CD4-positive, alpha-beta memory T cell (primary cell): ENCODE results near the gene ACTRT2. TPM values are rescaled to one million over a fixed set of nuclear protein-coding genes. Genes with fewer than 3 reads are reported as not detected.

Source experiments
- CTCF ChIA-PET: fragments of 350-600 bp; sonication (Branson Sonifier 250); formaldehyde crosslinking; loops from one replicate; lab custom pipeline; 2021; ENCODE audit warnings: inconsistent platforms; ENCODE audit not compliant: partially characterized antibody; lab: Charles Lee
- POLR2A ChIA-PET: fragments of 350-600 bp; sonication (Branson Sonifier 250); formaldehyde crosslinking; loops from one replicate; lab custom pipeline; 2021; ENCODE audit not compliant: partially characterized antibody; lab: Charles Lee
- DNase-seq, 5 donors: peaks; one replicate each; pipeline versions ENCODE4 v3.0.0 to v3.0.0-alpha.2; 2020 to 2022; ENCODE audit warnings: mixed read lengths in 1 of 5
- H3K27ac ChIP-seq: one replicate; pipeline ENCODE4 v1.7.0; 2013; ENCODE audit warnings: low read depth, low read length
- H3K27me3 ChIP-seq: 2 replicates; pipeline ENCODE4 v1.7.0; 2013; ENCODE audit warnings: mild to moderate bottlenecking, low read length, moderate library complexity; ENCODE audit not compliant: insufficient read depth
- H3K36me3 ChIP-seq: 2 replicates; pipeline ENCODE4 v1.7.0; 2013; ENCODE audit warnings: mild to moderate bottlenecking, low read length, moderate library complexity; ENCODE audit not compliant: insufficient read depth
- H3K4me1 ChIP-seq: 2 replicates; pipeline ENCODE4 v1.7.0; 2013; ENCODE audit warnings: mild to moderate bottlenecking, low read length, moderate library complexity; ENCODE audit not compliant: insufficient read depth
- H3K4me3 ChIP-seq, 2 donors: one replicate each; pipeline ENCODE4 v1.7.0; 2013; ENCODE audit warnings: low read length in 2 of 2, mild to moderate bottlenecking in 1 of 2
- H3K9me3 ChIP-seq, 2 donors: one replicate each; pipeline ENCODE4 v1.7.0; 2013; ENCODE audit warnings: low read length in 2 of 2, control low read depth in 1 of 2; ENCODE audit not compliant: control insufficient read depth in 1 of 2
- H3K27ac Mint-ChIP-seq, 7 donors: one replicate each; pipeline ENCODE4 v1.8.0; 2020 to 2021; ENCODE audit warnings: mixed read lengths in 7 of 7, mild to moderate bottlenecking in 6 of 7, inconsistent platforms in 3 of 7, moderate library complexity in 3 of 7
- H3K27me3 Mint-ChIP-seq, 2 donors: one replicate each; pipeline ENCODE4 v1.8.0; 2020 to 2021; ENCODE audit warnings: mixed read lengths in 2 of 2
- H3K36me3 Mint-ChIP-seq, 2 donors: one replicate each; pipeline ENCODE4 v1.8.0; 2020 to 2021; ENCODE audit warnings: mixed read lengths in 2 of 2, inconsistent platforms in 1 of 2, mild to moderate bottlenecking in 1 of 2
- H3K4me1 Mint-ChIP-seq, 4 donors: one replicate each; pipeline ENCODE4 v1.8.0; 2020 to 2021; ENCODE audit warnings: mixed read lengths in 4 of 4, mild to moderate bottlenecking in 1 of 4
- H3K4me3 Mint-ChIP-seq, 8 donors: one replicate each; pipeline ENCODE4 v1.8.0; 2020 to 2021; ENCODE audit warnings: mixed read lengths in 8 of 8, mild to moderate bottlenecking in 7 of 8, moderate library complexity in 6 of 8, inconsistent platforms in 3 of 8
- H3K9me3 Mint-ChIP-seq, 8 donors: one replicate each; pipeline ENCODE4 v1.8.0; 2020 to 2021; ENCODE audit warnings: mixed read lengths in 8 of 8, mild to moderate bottlenecking in 5 of 8, inconsistent platforms in 3 of 8, moderate library complexity in 1 of 8
- intact Hi-C: fragments of 100-400 bp; cut with micrococcal nuclease; formaldehyde crosslinking; loops from one replicate; pipeline ENCODE4 v1.15.1; 2023
- polyA plus RNA-seq, 2 donors: library from polyadenylated mRNA; unstranded; fragments of 300-500 nt; fragmentation: Illumina TruSeq; gene quantifications; one replicate each; pipeline ENCODE4 v1.2.3, GENCODE V29; 2021
- total RNA-seq, 2 experiments: library from RNA; stranded (reverse); gene quantifications; one replicate each; pipeline ENCODE4 v1.2.3, GENCODE V29; 2021

The ACTRT2 gene
- total and polyA plus RNA-seq, 4 experiments from 2014 or later: not detected

GRCh38 chr1:3056641-3057040, 35.4 kb downstream of the ACTRT2 start:
- H3K27me3 Mint-ChIP-seq: peaks cover 6 to 12% of the 10 kb centered on the region in 2 donors
- H3K36me3 Mint-ChIP-seq: no peaks in the 10 kb centered on the region
- no peak for DNase-seq
- ChIA-PET CTCF (no interaction called here), POLR2A (no interaction called here)
- H3K4me3 ChIP-seq: no peak overlapping the region
- H3K9me3 Mint-ChIP-seq: peaks cover 0 to 5% (median 2%) of the 10 kb centered on the region in 8 donors
- intact Hi-C loops: no loop called here
- H3K27ac ChIP-seq: no peak overlapping the region
- H3K9me3 ChIP-seq: no peaks in the 10 kb centered on the region
- no peaks in the 10 kb centered on the region for H3K27me3 ChIP-seq
- H3K36me3 ChIP-seq: no peaks in the 10 kb centered on the region
- peaks cover 0 to 2% (median under 1%) of the 10 kb centered on the region in 4 donors for H3K4me1 Mint-ChIP-seq
- no peak overlapping the region for H3K27ac Mint-ChIP-seq
- no peaks in the 10 kb centered on the region for H3K4me1 ChIP-seq
- H3K4me3 Mint-ChIP-seq: no peak overlapping the region

GRCh38 chr1:3058263-3059030, 37.2 kb downstream of the ACTRT2 start:
- POLR2A ChIA-PET: no interaction called here
- no peak for DNase-seq
- intact Hi-C loops: no loop called here
- CTCF ChIA-PET: no interaction called here
- Mint-ChIP-seq H3K27ac (no peak overlapping the region), H3K4me3 (no peak overlapping the region), H3K36me3 (no peaks in the 10 kb centered on the region), H3K4me1 (no peaks in the 10 kb centered on the region), H3K9me3 (no peaks in the 10 kb centered on the region), H3K27me3 (peaks cover 1 to 2% of the 10 kb centered on the region in 2 donors)
- no peaks in the 10 kb centered on the region for H3K9me3 ChIP-seq
- no peak overlapping the region for H3K27ac ChIP-seq
- H3K27me3 ChIP-seq: no peaks in the 10 kb centered on the region
- no peaks in the 10 kb centered on the region for H3K4me1 ChIP-seq
- no peak overlapping the region for H3K4me3 ChIP-seq
- no peaks in the 10 kb centered on the region for H3K36me3 ChIP-seq

- Mint-ChIP-seq H3K27ac (no peak overlapping the region), H3K36me3 (no peaks in the 10 kb centered on the region), H3K4me3 (no peak overlapping the region), H3K4me1 (no peaks in the 10 kb centered on the region), H3K9me3 (no peaks in the 10 kb centered on the region), H3K27me3 (peaks cover 0 to 2% of the 10 kb centered on the region in 2 donors)
- intact Hi-C loops: no loop called here
- H3K4me1 ChIP-seq: no peaks in the 10 kb centered on the region
- no peaks in the 10 kb centered on the region for H3K36me3 ChIP-seq
- no peaks in the 10 kb centered on the region for H3K27me3 ChIP-seq
- H3K4me3 ChIP-seq: no peak overlapping the region
- no peak for DNase-seq
- ChIA-PET CTCF (no interaction called here), POLR2A (no interaction called here)
- H3K27ac ChIP-seq: no peak overlapping the region
- no peaks in the 10 kb centered on the region for H3K9me3 ChIP-seq
These were observed 38.9 kb downstream of the ACTRT2 start for GRCh38 chr1:3060127-3060526.

- H3K4me1 ChIP-seq: no peaks in the 10 kb centered on the region
- Mint-ChIP-seq H3K9me3 (no peaks in the 10 kb centered on the region), H3K4me3 (no peak overlapping the region), H3K27me3 (peaks cover 0 to 4% of the 10 kb centered on the region in 2 donors), H3K4me1 (no peaks in the 10 kb centered on the region), H3K36me3 (no peaks in the 10 kb centered on the region), H3K27ac (no peak overlapping the region)
- no peak overlapping the region for H3K27ac ChIP-seq
- ChIA-PET POLR2A (no interaction called here), CTCF (no interaction called here)
- H3K36me3 ChIP-seq: no peaks in the 10 kb centered on the region
- DNase-seq: no peak
- H3K4me3 ChIP-seq: no peak overlapping the region
- H3K27me3 ChIP-seq: no peaks in the 10 kb centered on the region
- H3K9me3 ChIP-seq: no peaks in the 10 kb centered on the region
- intact Hi-C loops: no loop called here
These were observed 39.6 kb downstream of the ACTRT2 start for GRCh38 chr1:3060601-3061551.

- Mint-ChIP-seq H3K9me3 (no peaks in the 10 kb centered on the region), H3K36me3 (no peaks in the 10 kb centered on the region), H3K4me3 (no peak overlapping the region), H3K27ac (no peak overlapping the region), H3K27me3 (peaks cover 0 to 8% of the 10 kb centered on the region in 2 donors), H3K4me1 (no peaks in the 10 kb centered on the region)
- H3K4me1 ChIP-seq: no peaks in the 10 kb centered on the region
- H3K27ac ChIP-seq: no peak overlapping the region
- H3K36me3 ChIP-seq: no peaks in the 10 kb centered on the region
- no peaks in the 10 kb centered on the region for H3K9me3 ChIP-seq
- no peak overlapping the region for H3K4me3 ChIP-seq
- intact Hi-C loops: no loop called here
- no peaks in the 10 kb centered on the region for H3K27me3 ChIP-seq
- ChIA-PET CTCF (no interaction called here), POLR2A (no interaction called here)
- no peak for DNase-seq
These were observed 40.3 kb downstream of the ACTRT2 start for GRCh38 chr1:3061566-3061965.

GRCh38 chr1:3061981-3062615, 40.8 kb downstream of the ACTRT2 start:
- DNase-seq: no peak
- no peaks in the 10 kb centered on the region for H3K4me1 ChIP-seq
- H3K36me3 Mint-ChIP-seq: no peaks in the 10 kb centered on the region
- H3K4me1 Mint-ChIP-seq: no peaks in the 10 kb centered on the region
- intact Hi-C loops: no loop called here
- H3K9me3 Mint-ChIP-seq: no peaks in the 10 kb centered on the region
- H3K27ac Mint-ChIP-seq: no peak overlapping the region
- no peak overlapping the region for H3K27ac ChIP-seq
- no peak overlapping the region for H3K4me3 ChIP-seq
- peaks cover under 1 to 6% of the 10 kb centered on the region in 2 donors for H3K27me3 Mint-ChIP-seq
- no peaks in the 10 kb centered on the region for H3K36me3 ChIP-seq
- POLR2A ChIA-PET: no interaction called here
- no peak overlapping the region for H3K4me3 Mint-ChIP-seq
- no peaks in the 10 kb centered on the region for H3K27me3 ChIP-seq
- CTCF ChIA-PET: no interaction called here
- no peaks in the 10 kb centered on the region for H3K9me3 ChIP-seq
